ENCODE measurements around the gene JAKMIP1.

The JAKMIP1 gene

DNA sequence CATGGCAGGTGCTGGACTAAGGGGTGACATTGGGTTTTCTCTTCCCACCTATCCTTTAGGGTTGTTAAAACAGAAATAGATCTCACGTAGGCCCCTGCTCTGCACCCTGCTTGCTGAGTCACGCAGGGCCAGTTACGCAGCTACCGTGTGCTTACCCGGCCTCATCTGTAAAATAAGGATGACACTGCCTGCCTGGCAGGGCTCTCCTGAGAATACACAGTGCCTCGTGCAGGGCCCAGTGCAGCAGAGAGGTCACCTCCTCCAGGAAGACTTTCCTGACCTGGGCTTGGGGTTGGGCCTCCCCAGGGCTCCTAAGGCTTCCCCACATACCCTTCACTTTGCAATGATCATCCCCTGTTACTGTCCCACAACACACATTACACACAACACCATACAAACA is 33.6 kb upstream of the JAKMIP1 start:
- H3K4me3 ChIP-seq (ENCODE audit: low read length), result no peak overlapping the region
- TF ChIP-seq CTCF (IDR thresholded peaks at IDR 0.05; ENCODE audit: insufficient read depth, low read depth, low read length, missing control alignments), result no peak
- DNase-seq (ENCODE audit: low read depth), result no peak

- no peak for TF ChIP-seq CTCF (IDR thresholded peaks at IDR 0.05; ENCODE audit: insufficient read depth, low read depth, low read length, missing control alignments)
- no peak for DNase-seq (ENCODE audit: low read depth)
- H3K4me3 ChIP-seq (ENCODE audit: low read length), result no peak overlapping the region
These were observed 32.8 kb upstream of the JAKMIP1 start for GRCh38 chr4:6232836-6233785.

GRCh38 chr4:6231663-6232165 is 31.4 kb upstream of the JAKMIP1 start:
- H3K4me3 ChIP-seq (ENCODE audit: low read length), result no peak overlapping the region
- no peak for TF ChIP-seq CTCF (IDR thresholded peaks at IDR 0.05; ENCODE audit: insufficient read depth, low read depth, low read length, missing control alignments)
- DNase-seq (ENCODE audit: low read depth), result no peak

GRCh38 chr4:6230827-6231662 is 30.7 kb upstream of the JAKMIP1 start:
- no peak for DNase-seq (ENCODE audit: low read depth)
- no peak overlapping the region for H3K4me3 ChIP-seq (ENCODE audit: low read length)
- TF ChIP-seq CTCF (IDR thresholded peaks at IDR 0.05; ENCODE audit: insufficient read depth, low read depth, low read length, missing control alignments), result no peak

- no peak for TF ChIP-seq CTCF (IDR thresholded peaks at IDR 0.05; ENCODE audit: insufficient read depth, low read depth, low read length, missing control alignments)
- no peak overlapping the region for H3K4me3 ChIP-seq (ENCODE audit: low read length)
- DNase-seq (ENCODE audit: low read depth), result no peak
These were observed 30.1 kb upstream of the JAKMIP1 start for GRCh38 chr4:6230502-6230785.

DNA sequence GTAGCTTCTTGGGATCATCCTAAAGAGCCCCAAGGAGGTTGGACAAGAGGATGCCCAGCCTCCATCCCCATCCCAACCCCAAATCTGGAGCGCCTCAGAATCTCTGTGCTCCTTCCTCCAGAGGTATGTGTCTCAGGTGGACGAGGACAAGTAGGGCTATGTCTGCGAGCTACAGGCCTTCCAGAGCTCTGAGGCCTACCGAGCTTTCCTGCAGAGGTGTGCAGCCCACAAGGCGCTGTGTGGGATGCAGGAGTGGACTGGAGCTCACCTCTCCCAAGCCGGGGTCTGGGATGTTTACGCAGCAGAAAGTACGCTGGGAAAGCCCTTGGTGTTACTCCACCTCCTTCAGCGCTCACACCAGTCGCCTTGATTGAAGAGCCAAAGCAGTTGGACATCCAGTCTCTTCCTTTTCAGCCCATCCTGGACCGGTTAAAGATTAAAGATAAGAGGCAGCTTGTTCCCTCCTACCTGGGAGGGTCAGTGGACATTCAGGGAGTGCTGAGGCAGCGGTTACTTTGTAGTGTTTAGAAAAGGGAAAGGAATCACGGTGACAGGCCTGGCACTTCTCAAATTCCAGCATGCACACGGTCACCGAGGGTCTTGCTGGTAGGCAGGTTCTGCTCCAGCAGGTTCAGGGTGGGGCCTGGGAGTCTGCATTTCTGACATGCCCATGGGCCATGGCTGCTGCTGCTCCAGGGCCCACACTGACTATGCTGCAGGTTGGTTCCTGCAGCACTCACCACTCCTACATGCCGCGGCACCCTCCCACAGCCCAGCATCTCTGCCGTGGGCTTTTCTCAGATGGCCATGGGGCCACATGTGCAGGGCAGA is 29.5 kb upstream of the JAKMIP1 start:
- no peak for DNase-seq (ENCODE audit: low read depth)
- TF ChIP-seq CTCF (IDR thresholded peaks at IDR 0.05; ENCODE audit: insufficient read depth, low read depth, low read length, missing control alignments), result no peak

More for the DNA sequence above, 29.5 kb upstream of the JAKMIP1 start:
- no peak overlapping the region for H3K4me3 ChIP-seq (ENCODE audit: low read length)
